Measurements from ENCODE around the gene SCG5. TPM values are rescaled to one million over a fixed set of nuclear protein-coding genes. Genes with fewer than 3 reads are reported as not detected.

Gene SCG5
- total and polyA plus RNA-seq, 2 donors (not counting 3 experiments of a cell fraction or from before 2014, with no cell fraction given) = 3.3 to 3.9 TPM

DNA sequence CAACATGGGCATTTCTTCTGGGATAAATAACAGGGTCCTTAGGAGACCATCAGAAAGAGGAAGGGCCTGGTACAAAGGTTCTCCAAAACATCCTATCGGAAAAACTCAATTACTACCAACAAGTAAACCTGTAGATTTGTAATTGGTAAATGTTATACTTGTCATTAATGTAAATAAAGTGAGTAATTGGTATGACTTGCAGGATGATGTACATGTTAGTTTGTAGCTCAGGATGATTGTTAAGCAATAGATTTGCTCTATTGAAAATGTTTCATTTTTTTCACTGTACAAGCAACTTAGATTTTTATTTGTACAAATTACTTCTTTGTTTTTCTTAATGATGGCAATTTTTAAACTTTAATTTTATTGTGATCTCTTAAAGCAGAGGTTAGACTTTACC, 3.8 kb upstream of the SCG5 start:
- no peak overlapping the region for H3K27ac ChIP-seq (ENCODE audit: insufficient read depth, low read depth, low read length)
- intact Hi-C loops (cut with micrococcal nuclease) (no loop called here), dilution Hi-C loops (cut with MboI; ENCODE audit: extremely low pct_ligation_motif_present, low sequenced_read_pairs) (no loop called here)
- peaks cover 0 to 27% of the 10 kb centered on the region in 2 experiments for H3K36me3 ChIP-seq (ENCODE audit: control insufficient read depth in 2 of 2, extremely low read depth in 1 of 2, insufficient read depth in 2 of 2, low read length in 2 of 2)
- no peaks in the 10 kb centered on the region for H3K27me3 ChIP-seq (ENCODE audit: control insufficient read depth in 2 of 2, insufficient read depth in 2 of 2, low read length in 2 of 2)
- no peak for DNase-seq (ENCODE audit: low read depth, low spot score)
- FAIRE-seq = no peak
- no peak overlapping the region for H3K4me3 ChIP-seq (replicated peaks in 1 of 3; ENCODE audit: insufficient read depth in 1 of 3, low read depth in 1 of 3, low read length in 3 of 3)
- no peaks in the 10 kb centered on the region for H3K4me1 ChIP-seq (ENCODE audit: control insufficient read depth, extremely low read depth, insufficient read depth, low read length)
- no peak overlapping the region for H2AFZ ChIP-seq (ENCODE audit: low read depth, low read length)
- H3K4me2 ChIP-seq (ENCODE audit: insufficient read depth, low read length) = no peak overlapping the region
- H3K79me2 ChIP-seq (ENCODE audit: control insufficient read depth, insufficient read depth, low read length) = peaks cover 21% of the 10 kb centered on the region
- BruUV-seq (replicated peaks) = no TSS peak
- CTCF ChIA-PET = no interaction called here
- no peak for TF ChIP-seq EZH2 (IDR thresholded peaks at IDR 0.05; ENCODE audit: borderline replicate concordance, low read depth, low read length, severe bottlenecking)
- no peak for TF ChIP-seq POLR2A (IDR thresholded peaks at IDR 0.05; ENCODE audit: low read depth, low read length)
- no peak for TF ChIP-seq MYC (IDR thresholded peaks at IDR 0.05; ENCODE audit: low read depth, low read length)
- no peak for TF ChIP-seq CTCF (IDR thresholded peaks at IDR 0.05; ENCODE audit: extremely low read depth in 1 of 2, insufficient read depth in 1 of 2, low read depth in 1 of 2, low read length in 2 of 2)
- no peak for TF ChIP-seq POLR2AphosphoS5 (IDR thresholded peaks at IDR 0.05; ENCODE audit: insufficient read depth, low read depth, low read length)
- TF ChIP-seq, protein P1, sequence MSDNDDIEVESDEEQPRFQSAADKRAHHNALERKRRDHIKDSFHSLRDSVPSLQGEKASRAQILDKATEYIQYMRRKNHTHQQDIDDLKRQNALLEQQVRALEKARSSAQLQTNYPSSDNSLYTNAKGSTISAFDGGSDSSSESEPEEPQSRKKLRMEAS (IDR thresholded peaks at IDR 0.05; ENCODE audit: insufficient read depth, insufficient read length) = no peak
- no peak overlapping the region for H3K9ac ChIP-seq (replicated peaks; ENCODE audit: extremely low read depth, insufficient read depth, low read length)
- POLR2A ChIA-PET = no interaction called here
- no peaks in the 10 kb centered on the region for H4K20me1 ChIP-seq (replicated peaks; ENCODE audit: control insufficient read depth, extremely low read depth, insufficient read depth, low read length)
- H3K9me3 ChIP-seq (replicated peaks; ENCODE audit: control insufficient read depth, insufficient read depth, low read length) = no peaks in the 10 kb centered on the region
- no peaks in the 10 kb centered on the region for H3K9me1 ChIP-seq (replicated peaks; ENCODE audit: control insufficient read depth, extremely low read depth, insufficient read depth, low read length)
